DMS153 treated with DMSO at 0.1 percent for 48 hours (cell line): ENCODE measurements around the gene SPINK1.
"Not testable (repeated sequence)": the region's sequence is repeated elsewhere in the genome, so short reads cannot be mapped to it uniquely, and the experiment has no call there.

ENCODE experiments used
- DNase-seq: peaks from one replicate; lab custom pipeline; 2025; ENCODE audit not compliant: unreplicated experiment; lab: John Stamatoyannopoulos, UW

The SPINK1 gene

GRCh38 chr5:147854894-147855773, 23.7 kb upstream of the SPINK1 start:
- no peak for DNase-seq

GRCh38 chr5:147854331-147854730, 22.9 kb upstream of the SPINK1 start:
- DNase-seq, result no peak

- DNase-seq, result no peak
Observed at GRCh38 chr5:147853372-147853987, 22.0 kb upstream of the SPINK1 start.

GRCh38 chr5:147852365-147852764, 20.9 kb upstream of the SPINK1 start:
- DNase-seq, result no peak

- no peak for DNase-seq
Observed at GRCh38 chr5:147851578-147851977, 20.1 kb upstream of the SPINK1 start.

GRCh38 chr5:147849226-147849625, 17.8 kb upstream of the SPINK1 start:
- no peak for DNase-seq

- DNase-seq, result no peak
Observed at GRCh38 chr5:147845618-147846017, 14.1 kb upstream of the SPINK1 start.

- no peak for DNase-seq
Observed at GRCh38 chr5:147844846-147845245, 13.4 kb upstream of the SPINK1 start.

GRCh38 chr5:147842869-147843268, 11.4 kb upstream of the SPINK1 start:
- DNase-seq, result no peak

- DNase-seq, result no peak
Observed at GRCh38 chr5:147836439-147836838, 5.0 kb upstream of the SPINK1 start.

GRCh38 chr5:147835386-147835798, 3.9 kb upstream of the SPINK1 start:
- DNase-seq, result no peak

- no peak for DNase-seq
Observed at GRCh38 chr5:147832541-147832940, 1.1 kb upstream of the SPINK1 start.

GRCh38 chr5:147830035-147830434, 1.4 kb downstream of the SPINK1 start:
- DNase-seq, result no peak

GRCh38 chr5:147827017-147827416, 4.5 kb downstream of the SPINK1 start:
- not testable (repeated sequence) for DNase-seq

- no peak for DNase-seq
Observed at GRCh38 chr5:147826361-147826760, 5.1 kb downstream of the SPINK1 start.

- peak; percentile 6 for DNase-seq
Observed at GRCh38 chr5:147822686-147823491, 8.6 kb downstream of the SPINK1 start.

GRCh38 chr5:147822222-147822621, 9.2 kb downstream of the SPINK1 start:
- DNase-seq, result not testable (repeated sequence)

GRCh38 chr5:147821766-147822165, 9.7 kb downstream of the SPINK1 start:
- DNase-seq, result no peak

GRCh38 chr5:147819261-147819770, 12.2 kb downstream of the SPINK1 start:
- no peak for DNase-seq

GRCh38 chr5:147818290-147818689, 13.2 kb downstream of the SPINK1 start:
- DNase-seq, result no peak

GRCh38 chr5:147813696-147814095, 17.8 kb downstream of the SPINK1 start:
- DNase-seq, result no peak
